HL-60/S4 treated with phorbol 12-myristate 13-acetate at 8.2 ng/mL for 4 days and 3 days (cell line): ENCODE data around the gene EPAS1.

ENCODE experiments used
- in situ Hi-C: fragments of 300-500 bp; cut with MboI; formaldehyde crosslinking; loops from 2 replicates; pipeline ENCODE4 v1.15.0; 2022; ENCODE audit warnings: low sequenced_read_pairs

EPAS1 gene

GRCh38 chr2:46337208-46337994, 40.2 kb downstream of the EPAS1 start:
- in situ Hi-C loops: no loop called here

- in situ Hi-C loops: no loop called here
Observed at GRCh38 chr2:46338674-46339073, 41.5 kb downstream of the EPAS1 start.

- in situ Hi-C loops: no loop called here
Observed at GRCh38 chr2:46339200-46339599, 42.0 kb downstream of the EPAS1 start.

- in situ Hi-C loops: no loop called here
Observed at GRCh38 chr2:46339676-46340459, 42.7 kb downstream of the EPAS1 start.

GRCh38 chr2:46340740-46341420, 43.7 kb downstream of the EPAS1 start:
- in situ Hi-C loops: no loop called here

GRCh38 chr2:46342566-46343315, 45.5 kb downstream of the EPAS1 start:
- in situ Hi-C loops: no loop called here

- in situ Hi-C loops: no loop called here
Observed at GRCh38 chr2:46344706-46345105, 47.5 kb downstream of the EPAS1 start.

- in situ Hi-C loops: no loop called here
Observed at GRCh38 chr2:46345775-46346174, 48.6 kb downstream of the EPAS1 start.

GRCh38 chr2:46346719-46347118, 49.5 kb downstream of the EPAS1 start:
- in situ Hi-C loops: no loop called here

GRCh38 chr2:46347648-46348280, 50.6 kb downstream of the EPAS1 start:
- in situ Hi-C loops: no loop called here

- in situ Hi-C loops: no loop called here
Observed at GRCh38 chr2:46349115-46349547, 51.9 kb downstream of the EPAS1 start.

GRCh38 chr2:46350029-46350689, 53.0 kb downstream of the EPAS1 start:
- in situ Hi-C loops: no loop called here

- in situ Hi-C loops: no loop called here
Observed at GRCh38 chr2:46351098-46351749, 54.0 kb downstream of the EPAS1 start.

GRCh38 chr2:46351750-46352138, 54.5 kb downstream of the EPAS1 start:
- in situ Hi-C loops: no loop called here

GRCh38 chr2:46352621-46353020, 55.4 kb downstream of the EPAS1 start:
- in situ Hi-C loops: no loop called here

GRCh38 chr2:46353509-46353908, 56.3 kb downstream of the EPAS1 start:
- in situ Hi-C loops: no loop called here

- in situ Hi-C loops: no loop called here
Observed at GRCh38 chr2:46355756-46356155, 58.5 kb downstream of the EPAS1 start.

- in situ Hi-C loops: no loop called here
Observed at GRCh38 chr2:46356991-46357390, 59.8 kb downstream of the EPAS1 start.

- in situ Hi-C loops: no loop called here
Observed at GRCh38 chr2:46358713-46359112, 61.5 kb downstream of the EPAS1 start.
